GM19193 (cell line): ENCODE data around the gene PDZD2.

Experiments
- POLR2A ChIP-seq: IDR thresholded peaks from 4 replicates; pipeline ENCODE4 v1.6.1; 2011; ENCODE audit not compliant: insufficient read depth, insufficient read length; ENCODE audit errors: extremely low read depth

Gene PDZD2

DNA sequence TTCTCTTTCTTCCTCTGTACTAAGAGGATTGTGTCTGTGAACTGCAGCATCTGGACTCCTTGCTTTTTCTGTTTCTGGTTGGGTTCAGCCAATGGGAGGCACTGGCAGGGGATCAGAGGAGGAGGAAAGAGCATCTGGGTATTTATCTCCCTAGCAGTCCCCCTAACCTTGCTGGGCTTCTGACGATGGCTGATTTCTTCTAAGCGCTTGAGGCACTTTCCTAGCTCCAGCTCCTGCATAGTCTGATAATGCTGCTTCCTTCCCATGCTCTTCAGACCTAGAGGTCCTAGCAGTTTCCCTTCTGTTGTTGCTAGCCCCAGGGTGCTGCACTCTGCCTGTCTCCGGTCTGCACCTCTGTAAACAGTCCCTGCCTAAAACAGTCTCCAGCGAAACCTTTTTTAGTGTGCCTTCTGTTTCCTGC lies 225.1 kb downstream of the PDZD2 start:
- no peak for TF ChIP-seq POLR2A

DNA sequence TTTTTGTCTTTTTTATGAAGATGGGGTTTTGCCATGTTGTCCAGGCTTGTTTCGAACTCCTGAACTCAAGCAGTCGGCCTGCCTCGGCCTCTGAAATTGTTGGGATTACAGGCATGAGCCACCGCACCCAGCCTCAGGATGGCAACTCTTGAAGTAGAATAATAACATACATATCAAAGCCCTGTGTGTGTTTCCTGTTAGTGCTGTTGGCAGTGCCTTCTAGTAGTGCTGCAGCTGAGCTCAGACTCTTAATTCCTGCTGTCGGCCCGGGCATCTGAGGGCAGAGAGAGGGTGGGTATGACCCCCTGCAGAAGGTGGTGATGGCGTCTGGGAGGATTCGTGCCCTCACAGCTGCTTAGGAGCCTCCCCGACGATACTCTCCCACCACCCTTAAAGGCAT lies 227.2 kb downstream of the PDZD2 start:
- no peak for TF ChIP-seq POLR2A

DNA sequence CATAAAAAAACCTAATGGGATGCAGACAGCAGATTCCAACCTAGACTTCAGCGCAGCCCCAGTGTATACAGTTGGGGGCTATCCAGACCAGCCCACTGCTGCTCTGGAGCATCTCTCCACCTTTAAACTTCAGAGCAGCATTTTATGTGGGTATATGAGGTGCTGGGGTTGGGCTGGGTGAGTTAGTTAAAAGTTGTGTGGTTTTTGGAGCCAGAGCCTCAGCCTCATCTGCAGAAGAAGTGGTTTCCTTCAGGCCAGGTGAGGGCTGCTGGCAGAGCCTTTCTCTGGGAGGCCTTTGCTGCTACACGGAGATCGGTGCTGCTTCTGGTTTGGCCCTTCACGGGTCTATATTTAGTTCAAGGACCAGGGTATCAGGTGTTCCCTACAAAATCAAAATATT lies 228.3 kb downstream of the PDZD2 start:
- TF ChIP-seq POLR2A = no peak

DNA sequence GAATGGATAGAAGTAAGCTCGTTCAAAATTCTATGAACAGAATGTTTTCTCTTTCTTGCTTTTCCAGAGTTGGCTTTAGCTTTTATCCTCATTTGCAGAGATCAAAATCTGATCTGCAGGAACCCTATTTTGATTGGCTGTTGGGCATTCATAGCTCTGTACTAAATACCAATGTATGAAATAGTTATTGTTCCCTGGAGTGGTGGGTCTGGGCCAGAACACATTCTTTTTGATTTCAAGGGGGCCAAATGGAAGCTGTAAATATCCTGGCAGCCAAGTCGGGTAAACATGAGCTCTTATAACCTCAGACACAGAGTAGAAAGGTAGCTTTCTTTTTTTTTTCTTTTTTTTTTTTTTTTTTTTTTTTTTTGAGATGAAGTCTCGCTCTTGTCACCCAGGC lies 241.5 kb downstream of the PDZD2 start:
- TF ChIP-seq POLR2A = no peak

DNA sequence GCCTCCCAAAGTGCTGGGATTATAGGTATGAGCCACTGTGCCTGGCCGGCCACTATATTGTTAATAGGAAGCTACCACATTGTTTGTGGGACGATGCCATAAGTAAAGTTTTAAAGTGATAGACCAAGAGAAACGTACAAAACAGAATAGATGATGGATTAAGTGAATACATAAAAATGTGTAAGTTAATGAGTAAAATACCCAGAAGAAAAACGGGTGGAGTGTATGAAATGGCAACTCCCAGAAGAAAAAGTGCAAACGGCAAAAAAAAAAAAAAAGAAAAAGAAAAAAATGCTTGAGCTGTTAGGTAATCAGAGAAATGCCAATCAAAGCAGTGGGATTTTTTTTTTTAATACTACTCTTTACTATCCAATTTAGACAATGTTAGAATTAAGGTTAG lies 246.0 kb downstream of the PDZD2 start:
- no peak for TF ChIP-seq POLR2A

DNA sequence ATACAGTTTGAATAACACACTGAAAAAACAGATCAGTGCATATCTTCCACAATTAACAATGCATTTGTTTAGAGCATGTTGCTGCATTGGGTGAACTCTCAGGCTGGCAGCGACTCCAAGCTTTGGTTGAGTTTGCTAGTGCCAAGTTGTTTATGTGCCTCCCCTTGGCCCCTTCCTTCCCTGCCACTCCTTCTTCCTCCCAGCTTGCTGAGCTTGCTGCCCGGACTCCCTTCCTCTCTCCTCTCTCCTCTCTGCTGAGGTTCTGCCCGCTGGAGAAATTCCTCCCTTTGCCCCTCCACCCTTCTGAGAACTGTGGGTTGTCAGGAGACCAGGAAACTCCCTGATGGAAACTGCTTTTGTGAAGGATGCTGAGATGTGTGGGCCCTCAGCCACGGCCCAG lies 247.3 kb downstream of the PDZD2 start:
- no peak for TF ChIP-seq POLR2A

DNA sequence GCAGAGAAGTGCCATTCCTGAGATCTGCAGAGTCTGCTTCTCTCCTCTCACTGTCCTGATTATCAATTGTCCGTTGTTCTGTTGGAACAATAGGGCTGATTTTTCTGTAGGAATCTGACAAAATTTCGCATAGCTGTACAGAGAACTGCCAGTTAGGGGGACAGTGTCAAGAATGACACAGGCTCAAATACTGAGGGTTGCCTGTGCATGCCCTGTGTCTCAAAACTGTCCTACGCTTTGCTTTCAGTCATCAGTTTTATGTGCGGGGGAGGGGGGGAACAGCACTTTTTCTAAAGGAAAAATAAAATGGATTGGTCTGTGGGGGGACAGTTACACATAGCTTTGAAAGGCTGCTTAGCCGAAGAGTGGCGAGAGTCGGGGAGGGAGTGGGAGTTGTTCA lies 248.6 kb downstream of the PDZD2 start:
- no peak for TF ChIP-seq POLR2A

DNA sequence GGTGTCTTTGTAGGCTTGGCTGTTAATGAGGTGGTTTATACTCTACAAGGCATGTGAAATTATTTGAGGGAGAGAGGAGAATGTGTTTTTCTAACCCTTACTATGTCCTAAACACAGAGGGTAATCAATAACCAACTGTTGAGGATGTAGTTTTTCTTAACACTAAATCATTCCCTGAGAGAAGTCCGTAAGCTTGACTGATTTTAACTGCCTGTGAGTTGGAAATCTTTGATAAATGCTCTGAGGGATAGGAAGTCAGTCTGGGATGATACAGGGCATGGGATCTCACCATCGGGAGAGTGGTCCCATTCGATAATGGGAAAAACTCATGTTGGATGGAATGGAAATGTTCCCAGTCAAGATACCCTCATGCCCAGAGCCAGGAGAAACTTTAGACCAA lies 249.6 kb downstream of the PDZD2 start:
- no peak for TF ChIP-seq POLR2A

DNA sequence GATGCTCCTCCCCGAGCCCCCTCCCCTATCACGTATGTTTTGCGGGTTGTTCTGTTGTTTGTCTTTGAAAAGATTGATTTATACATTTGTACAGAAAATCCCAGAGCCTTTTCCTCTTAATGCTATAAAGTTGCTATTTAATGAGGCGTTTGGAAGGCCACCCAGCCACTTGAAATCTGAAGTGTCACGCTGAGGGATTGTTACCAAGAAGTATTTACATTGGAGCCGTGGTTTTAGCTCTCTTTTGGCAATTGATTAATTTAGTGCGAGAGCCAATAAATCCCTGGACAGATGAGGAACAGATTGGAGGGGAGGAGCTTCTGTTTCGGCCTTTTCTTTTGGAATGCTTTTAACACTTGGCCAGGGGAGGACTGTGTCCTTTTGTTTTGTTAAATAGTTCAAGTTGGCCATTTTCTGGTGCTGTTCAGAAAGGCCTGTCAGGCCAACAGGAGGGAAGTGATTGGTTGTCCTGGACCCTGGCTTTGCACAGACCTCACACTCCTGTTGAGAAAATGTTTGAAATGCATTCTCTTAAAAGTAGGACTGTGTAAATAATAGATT lies 250.2 kb downstream of the PDZD2 start:
- no peak for TF ChIP-seq POLR2A

DNA sequence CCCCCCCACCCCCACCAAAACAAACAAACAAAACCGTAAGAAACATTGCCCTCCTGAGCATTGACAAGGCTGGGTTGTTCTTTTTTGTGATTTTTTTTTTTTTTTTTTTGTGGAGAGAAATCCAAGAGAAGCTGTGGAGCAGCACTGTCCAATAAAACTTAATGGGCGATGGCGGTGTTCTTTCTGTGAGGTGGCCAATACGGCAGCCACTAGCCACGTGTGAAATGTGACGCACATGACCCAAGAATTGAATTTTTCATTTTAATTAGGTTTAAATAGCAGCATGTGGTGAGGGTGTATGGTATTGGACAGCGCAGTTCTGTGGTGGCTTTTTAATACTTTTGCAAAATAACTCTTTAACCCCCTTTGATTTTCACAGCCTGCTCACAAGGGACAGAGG lies 251.1 kb downstream of the PDZD2 start:
- no peak for TF ChIP-seq POLR2A

DNA sequence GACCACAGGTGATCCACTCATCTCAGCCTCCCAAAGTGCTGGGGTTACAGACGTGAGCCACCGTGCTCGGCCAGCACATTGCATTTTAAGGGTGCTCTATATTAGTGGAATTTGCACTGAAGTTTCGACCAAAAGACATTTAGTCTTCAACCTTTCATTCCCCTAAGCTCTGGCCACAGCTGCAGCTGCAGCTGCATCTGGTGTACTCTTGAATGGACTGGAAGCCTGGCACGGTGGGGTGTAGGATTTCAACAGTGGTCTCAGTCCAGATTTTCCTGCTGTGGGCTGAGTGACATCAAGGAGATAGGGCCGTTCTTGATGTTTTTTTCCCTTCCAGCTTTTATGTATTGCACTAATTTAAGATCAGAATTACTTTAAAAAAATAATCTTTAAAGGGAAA lies 255.2 kb downstream of the PDZD2 start:
- no peak for TF ChIP-seq POLR2A

DNA sequence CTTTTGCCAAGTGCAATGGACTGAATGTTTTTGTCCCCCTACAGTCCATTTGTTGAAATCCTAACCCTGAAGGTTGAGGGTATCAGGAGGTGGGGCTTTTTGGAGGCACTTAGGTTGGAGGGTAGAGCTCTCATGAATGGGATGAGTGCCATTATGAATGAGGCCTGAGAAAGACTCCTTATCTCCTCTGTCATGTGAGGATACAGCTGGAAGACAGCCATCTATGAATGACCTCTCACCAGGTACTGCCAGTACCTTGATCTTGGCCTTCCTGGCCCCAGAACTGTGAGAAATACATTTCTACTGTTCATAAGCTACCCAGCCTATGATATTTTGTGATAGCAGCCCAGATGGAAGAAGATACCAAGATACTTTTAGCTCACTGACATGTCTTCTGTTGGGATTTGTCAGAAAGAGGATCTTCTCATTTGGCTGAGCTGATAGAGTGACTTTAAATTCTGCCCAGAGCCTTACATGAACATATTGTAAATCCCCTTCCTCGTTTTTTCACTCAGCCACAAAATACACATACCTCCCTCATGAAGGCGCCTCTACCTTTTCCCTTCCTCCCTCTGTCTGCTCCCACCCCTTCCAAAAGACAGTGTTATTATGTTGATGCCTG lies 256.4 kb downstream of the PDZD2 start:
- no peak for TF ChIP-seq POLR2A

DNA sequence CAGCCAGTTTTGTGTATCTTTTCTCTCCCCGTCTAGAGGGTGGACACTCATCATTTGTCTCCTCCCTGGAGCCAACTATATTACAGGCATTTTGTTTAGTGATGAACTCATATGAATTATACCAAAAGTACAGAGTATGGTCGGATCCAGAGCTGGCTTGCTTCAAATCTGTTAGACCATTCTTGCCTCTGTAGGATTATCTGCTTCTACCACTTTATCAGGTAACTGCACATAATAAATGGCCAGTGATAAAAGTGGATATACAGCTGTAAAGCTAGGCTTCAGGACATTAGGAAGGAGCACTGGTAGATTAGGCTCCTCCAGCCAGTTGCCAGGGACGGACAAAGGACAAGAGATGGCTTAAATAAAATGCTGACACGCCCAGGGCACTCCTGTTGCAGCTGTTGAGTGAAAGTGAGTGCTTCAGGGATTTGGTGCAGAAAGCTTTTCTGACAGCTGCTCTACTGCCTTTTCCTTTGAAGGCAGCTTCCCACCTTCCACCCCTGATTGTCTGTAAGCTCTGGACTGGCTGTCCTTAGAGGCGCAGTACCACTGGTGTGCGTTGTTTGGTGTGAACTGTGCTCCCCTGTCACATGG lies 259.2 kb downstream of the PDZD2 start:
- TF ChIP-seq POLR2A = no peak

DNA sequence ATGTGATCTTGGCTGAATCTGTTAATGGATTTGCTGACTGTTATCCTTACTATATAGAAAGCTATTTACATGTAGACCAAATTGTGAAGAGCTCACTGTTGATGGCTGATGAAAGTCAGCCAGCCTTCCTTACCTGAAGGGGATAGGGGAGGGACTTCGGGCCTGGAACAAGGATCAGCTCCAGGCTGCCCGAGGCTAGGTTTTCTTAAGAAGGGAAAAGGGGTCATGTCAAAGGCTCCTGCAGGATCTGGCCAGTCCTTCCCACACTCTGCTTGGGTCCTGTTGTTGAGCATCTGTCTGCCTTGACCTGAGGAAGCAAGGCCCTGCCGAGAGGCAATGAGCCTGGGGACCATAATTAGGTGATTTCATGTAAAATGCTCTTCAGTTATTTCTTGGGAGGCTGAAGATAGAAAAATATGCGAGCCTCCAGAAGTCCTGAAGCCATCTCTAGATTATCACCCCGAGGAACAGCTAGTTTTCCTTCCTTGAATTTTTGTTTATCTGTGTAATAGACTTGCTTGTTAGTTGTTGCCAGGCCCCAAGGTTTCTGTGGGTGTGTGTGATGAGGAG lies 261.4 kb downstream of the PDZD2 start:
- no peak for TF ChIP-seq POLR2A

DNA sequence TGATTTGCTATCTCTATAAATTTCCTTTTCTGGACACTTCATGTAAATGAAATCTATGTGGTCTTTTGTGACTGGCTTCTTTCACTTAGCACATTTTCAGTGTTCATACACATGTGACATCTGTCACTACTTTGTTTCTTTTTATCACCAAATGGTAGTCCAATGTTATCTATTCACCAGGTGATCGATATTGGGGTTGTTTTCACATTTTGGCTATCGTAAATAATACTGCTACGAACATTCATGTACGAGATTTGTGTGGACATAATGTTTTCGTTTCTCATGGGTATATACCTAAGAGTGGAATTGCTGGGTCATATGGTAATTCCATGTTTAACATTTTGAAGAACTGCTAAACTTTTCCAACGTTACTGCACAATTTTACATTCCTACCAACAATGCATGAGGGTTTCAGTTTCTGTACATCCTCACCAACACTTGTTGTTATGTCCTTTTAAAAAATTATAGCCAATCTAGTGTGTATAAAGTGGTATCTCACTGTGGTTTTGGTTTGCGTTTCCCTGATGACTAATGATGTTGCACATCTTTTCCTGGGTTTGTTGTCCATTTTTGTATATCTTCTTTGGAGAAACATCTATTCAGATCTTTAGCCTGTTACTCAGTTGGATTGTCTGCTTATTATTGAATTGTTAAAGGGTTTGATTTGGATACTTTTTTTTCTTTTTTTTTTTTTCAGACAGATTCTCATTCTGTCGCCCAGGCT lies 263.0 kb downstream of the PDZD2 start:
- TF ChIP-seq POLR2A = no peak
